Hematopoietic multipotent progenitor cell treated with erythropoietin and hydrocortisone succinate and interleukin-3 and kit ligand, for 4 days (in vitro differentiated cells): ENCODE data around the gene JAG2.
"Not testable (repeated sequence)": the region's sequence is repeated elsewhere in the genome, so short reads cannot be mapped to it uniquely, and the experiment has no call there.

Source experiments
- DNase-seq: peaks from one replicate; pipeline ENCODE4 v3.0.0-alpha.2; 2015

The JAG2 gene

GRCh38 chr14:105137481-105138020 is 31.0 kb downstream of the JAG2 start:
- no peak for DNase-seq

- no peak for DNase-seq
Measured at GRCh38 chr14:105136401-105137322, 31.9 kb downstream of the JAG2 start.

GRCh38 chr14:105135700-105136395 is 32.7 kb downstream of the JAG2 start:
- DNase-seq: no peak

GRCh38 chr14:105132921-105133654 is 35.5 kb downstream of the JAG2 start:
- DNase-seq: no peak

GRCh38 chr14:105131241-105131640 is 37.3 kb downstream of the JAG2 start:
- DNase-seq: no peak

GRCh38 chr14:105128059-105128458 is 40.5 kb downstream of the JAG2 start:
- no peak for DNase-seq

- no peak for DNase-seq
Measured at GRCh38 chr14:105126981-105127329, 41.6 kb downstream of the JAG2 start.

- no peak for DNase-seq
Measured at GRCh38 chr14:105126126-105126980, 42.2 kb downstream of the JAG2 start.

- no peak for DNase-seq
Measured at GRCh38 chr14:105124823-105125222, 43.8 kb downstream of the JAG2 start.

- DNase-seq: no peak
Measured at GRCh38 chr14:105123981-105124765, 44.4 kb downstream of the JAG2 start.

GRCh38 chr14:105123064-105123665 is 45.4 kb downstream of the JAG2 start:
- DNase-seq: no peak

GRCh38 chr14:105120056-105120455 is 48.5 kb downstream of the JAG2 start:
- no peak for DNase-seq

GRCh38 chr14:105119408-105120025 is 49.1 kb downstream of the JAG2 start:
- DNase-seq: no peak

GRCh38 chr14:105118646-105119407 is 49.7 kb downstream of the JAG2 start:
- peak; percentile 20 for DNase-seq

GRCh38 chr14:105117710-105118385 is 50.7 kb downstream of the JAG2 start:
- DNase-seq: no peak

- no peak for DNase-seq
Measured at GRCh38 chr14:105117257-105117646, 51.3 kb downstream of the JAG2 start.

- no peak for DNase-seq
Measured at GRCh38 chr14:105116451-105117256, 51.9 kb downstream of the JAG2 start.

- DNase-seq: not testable (repeated sequence)
Measured at GRCh38 chr14:105109243-105109642, 59.3 kb downstream of the JAG2 start.
